ENCODE results near the gene PIPOX. TPM values are rescaled to one million over a fixed set of nuclear protein-coding genes. Genes with fewer than 3 reads are reported as not detected.

The PIPOX gene
- total RNA-seq, 1 donor from 2014 or later = 3.8 TPM

DNA sequence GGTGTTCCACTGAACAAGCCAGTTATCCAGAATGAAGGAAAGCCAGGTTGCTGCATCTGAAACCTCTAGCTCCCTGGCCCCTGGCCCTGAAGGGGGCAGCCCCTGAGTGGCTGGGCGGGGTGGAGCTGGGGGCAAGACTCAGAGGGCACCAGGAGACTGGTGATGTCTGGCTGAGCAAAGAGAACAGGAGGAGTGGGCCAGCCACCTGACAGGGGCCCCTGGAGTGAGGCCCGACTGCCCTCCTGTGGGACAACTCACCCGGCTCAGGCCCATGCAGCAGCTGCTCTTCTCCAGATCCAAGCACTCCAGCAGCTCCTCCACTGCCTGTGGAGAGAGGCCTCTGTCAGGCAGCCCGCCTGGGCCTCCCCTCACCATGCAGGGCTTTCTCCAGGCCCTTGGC is 60.4 kb downstream of the PIPOX start:
- Mint-ChIP-seq H3K36me3 (peaks cover 16% of the 10 kb centered on the region), H3K4me1 (ENCODE audit: unreplicated experiment) (peaks cover 3% of the 10 kb centered on the region), H3K9me3 (no peaks in the 10 kb centered on the region), H3K4me3 (no peak overlapping the region), H3K27ac (no peak overlapping the region), H3K27me3 (peaks cover 4% of the 10 kb centered on the region)
- TF ChIP-seq, protein P1, sequence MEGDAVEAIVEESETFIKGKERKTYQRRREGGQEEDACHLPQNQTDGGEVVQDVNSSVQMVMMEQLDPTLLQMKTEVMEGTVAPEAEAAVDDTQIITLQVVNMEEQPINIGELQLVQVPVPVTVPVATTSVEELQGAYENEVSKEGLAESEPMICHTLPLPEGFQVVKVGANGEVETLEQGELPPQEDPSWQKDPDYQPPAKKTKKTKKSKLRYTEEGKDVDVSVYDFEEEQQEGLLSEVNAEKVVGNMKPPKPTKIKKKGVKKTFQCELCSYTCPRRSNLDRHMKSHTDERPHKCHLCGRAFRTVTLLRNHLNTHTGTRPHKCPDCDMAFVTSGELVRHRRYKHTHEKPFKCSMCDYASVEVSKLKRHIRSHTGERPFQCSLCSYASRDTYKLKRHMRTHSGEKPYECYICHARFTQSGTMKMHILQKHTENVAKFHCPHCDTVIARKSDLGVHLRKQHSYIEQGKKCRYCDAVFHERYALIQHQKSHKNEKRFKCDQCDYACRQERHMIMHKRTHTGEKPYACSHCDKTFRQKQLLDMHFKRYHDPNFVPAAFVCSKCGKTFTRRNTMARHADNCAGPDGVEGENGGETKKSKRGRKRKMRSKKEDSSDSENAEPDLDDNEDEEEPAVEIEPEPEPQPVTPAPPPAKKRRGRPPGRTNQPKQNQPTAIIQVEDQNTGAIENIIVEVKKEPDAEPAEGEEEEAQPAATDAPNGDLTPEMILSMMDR (conservative IDR thresholded peaks at IDR 0.05) = no peak
- no peak for DNase-seq (ENCODE audit: extremely low spot score, unreplicated experiment)

Other genes starting within 250 kb of the PIPOX start
- 28.7 and 38.8 TPM in 2 replicates for gene FAM222B, start 200.4 kb upstream of the PIPOX start, total RNA-seq (ENCODE audit: low replicate concordance)
- gene ERAL1, start 188.1 kb upstream of the PIPOX start, total RNA-seq (ENCODE audit: low replicate concordance) = 42.8 and 51.1 TPM in 2 replicates
- 73.1 and 90.6 TPM in 2 replicates for gene FLOT2, start 145.4 kb upstream of the PIPOX start, total RNA-seq (ENCODE audit: low replicate concordance)
- 19.3 and 20.4 TPM in 2 replicates for gene DHRS13, start 140.1 kb upstream of the PIPOX start, total RNA-seq (ENCODE audit: low replicate concordance)
- 47.8 and 58.0 TPM in 2 replicates for gene PHF12, start 91.6 kb upstream of the PIPOX start, total RNA-seq (ENCODE audit: low replicate concordance)
- 6.9 and 11.5 TPM in 2 replicates for gene SEZ6, start 37.1 kb upstream of the PIPOX start, total RNA-seq (ENCODE audit: low replicate concordance)
- 46.6 and 49.1 TPM in 2 replicates for gene MYO18A, start 137.3 kb downstream of the PIPOX start, total RNA-seq (ENCODE audit: low replicate concordance)
- 1.4 TPM in 1 of 2 replicates, not detected in the other for gene CRYBA1, start 203.7 kb downstream of the PIPOX start, total RNA-seq (ENCODE audit: low replicate concordance)